Endothelial cell of umbilical vein (primary cell): ENCODE data around the gene KRTAP10-11. TPM values are rescaled to one million over a fixed set of nuclear protein-coding genes. Genes with fewer than 3 reads are reported as not detected.

Source experiments
- BruUV-seq: library from RNA; stranded (reverse); fragments of 400-500 nt; replicated peaks from 2 replicates; lab custom pipeline; 2021; lab: Mats Ljungman, UMichigan
- CTCF ChIA-PET: fragments of 300-600, 350-600 bp; sonication (Branson Sonifier 250); formaldehyde crosslinking; loops from one replicate; lab custom pipeline; 2021; ENCODE audit warnings: antibody characterized with exemption, inconsistent platforms; lab: Charles Lee
- POLR2A ChIA-PET: fragments of 300-600, 350-600 bp; sonication (Branson Sonifier 250); formaldehyde crosslinking; loops from one replicate; lab custom pipeline; 2021; ENCODE audit warnings: antibody characterized with exemption, inconsistent platforms; lab: Charles Lee
- DNase-seq: peaks from one replicate; pipeline ENCODE4 v3.0.0-alpha.2; 2011; ENCODE audit warnings: low read depth, low spot score
- FAIRE-seq: peaks from 2 replicates; lab custom pipeline; 2011; peaks lifted over from hg19 to GRCh38; lab: Jason Lieb, UNC
- H2AFZ ChIP-seq: 2 replicates; pipeline ENCODE4 v1.6.0; 2012; ENCODE audit warnings: low read depth, low read length, control low read depth, inconsistent platforms
- H3K27ac ChIP-seq: 2 replicates; pipeline ENCODE4 v1.5.1; 2011; ENCODE audit warnings: low read depth, mild to moderate bottlenecking, control low read depth, low read length, moderate library complexity; ENCODE audit not compliant: insufficient read depth
- H3K27me3 ChIP-seq, 2 experiments: 2 replicates each; pipeline versions ENCODE4 v1.6.0 to v1.6.1; 2011; ENCODE audit warnings: low read length in 2 of 2, mixed read lengths in 1 of 2; ENCODE audit not compliant: control insufficient read depth in 2 of 2, insufficient read depth in 2 of 2
- H3K36me3 ChIP-seq, 2 experiments: 2 replicates in 1 of 2; 3 replicates in 1 of 2; pipeline ENCODE4 v1.5.1; 2011; ENCODE audit warnings: low read length in 2 of 2, mild to moderate bottlenecking in 1 of 2, moderate library complexity in 1 of 2; ENCODE audit not compliant: control insufficient read depth in 2 of 2, insufficient read depth in 2 of 2; ENCODE audit errors: extremely low read depth in 1 of 2
- H3K4me1 ChIP-seq: 3 replicates; pipeline ENCODE4 v1.5.1; 2011; ENCODE audit warnings: mild to moderate bottlenecking, low read length; ENCODE audit not compliant: control insufficient read depth, insufficient read depth; ENCODE audit errors: extremely low read depth
- H3K4me2 ChIP-seq: 2 replicates; pipeline ENCODE4 v1.6.1; 2011; ENCODE audit warnings: low read length, control low read depth, mixed read lengths; ENCODE audit not compliant: insufficient read depth
- H3K4me3 ChIP-seq, 3 experiments: fragments of 200-600 bp in 1 of 3; sonication (generic), shearing (Covaris generic) in 1 of 3; replicated peaks in 1 of 3; 2 replicates each; pipeline ENCODE4 v1.5.1; 2011 to 2016; ENCODE audit warnings: control low read depth in 3 of 3, low read length in 3 of 3, mild to moderate bottlenecking in 2 of 3, inconsistent platforms in 1 of 3, low read depth in 1 of 3, moderate library complexity in 1 of 3; ENCODE audit not compliant: insufficient read depth in 1 of 3
- H3K79me2 ChIP-seq: 2 replicates; pipeline ENCODE4 v1.6.0; 2012; ENCODE audit warnings: low read length, inconsistent platforms; ENCODE audit not compliant: control insufficient read depth, insufficient read depth
- H3K9ac ChIP-seq: replicated peaks from 2 replicates; pipeline ENCODE3; 2011; ENCODE audit warnings: low read length, control low read depth; ENCODE audit not compliant: insufficient read depth; ENCODE audit errors: extremely low read depth
- H3K9me1 ChIP-seq: replicated peaks from 3 replicates; pipeline ENCODE4 v1.6.0; 2011; ENCODE audit warnings: mild to moderate bottlenecking, low read length; ENCODE audit not compliant: control insufficient read depth, insufficient read depth; ENCODE audit errors: extremely low read depth
- H3K9me3 ChIP-seq: replicated peaks from 2 replicates; pipeline ENCODE4 v1.5.1; 2012; ENCODE audit warnings: low read length, inconsistent platforms; ENCODE audit not compliant: control insufficient read depth, insufficient read depth
- H4K20me1 ChIP-seq: replicated peaks from 2 replicates; pipeline ENCODE3; 2011; ENCODE audit warnings: mild to moderate bottlenecking, low read length; ENCODE audit not compliant: control insufficient read depth, insufficient read depth; ENCODE audit errors: extremely low read depth
- CTCF ChIP-seq, 2 donors: IDR thresholded peaks; 1 replicate in 1 of 2; 2 replicates in 1 of 2; pipeline ENCODE4 v1.5.1; 2011; ENCODE audit warnings: low read length in 2 of 2, mild to moderate bottlenecking in 2 of 2, moderate library complexity in 2 of 2, control low read depth in 1 of 2, inconsistent platforms in 1 of 2, low read depth in 1 of 2; ENCODE audit not compliant: insufficient read depth in 1 of 2; ENCODE audit errors: extremely low read depth in 1 of 2
- EZH2 ChIP-seq: IDR thresholded peaks from 2 replicates; pipeline ENCODE4 v1.6.1; 2012; ENCODE audit warnings: borderline replicate concordance, low read depth, mild to moderate bottlenecking, moderate library complexity, low read length, inconsistent platforms; ENCODE audit not compliant: severe bottlenecking
- FOS ChIP-seq: IDR thresholded peaks from 2 replicates; pipeline ENCODE4 v1.6.1; 2011; ENCODE audit warnings: mild to moderate bottlenecking, low read length, moderate library complexity, borderline replicate concordance; ENCODE audit not compliant: insufficient read depth
- GATA2 ChIP-seq: IDR thresholded peaks from 2 replicates; pipeline ENCODE4 v1.7.0; 2011; ENCODE audit warnings: low read depth, mild to moderate bottlenecking, moderate library complexity, mixed read lengths, low read length; ENCODE audit not compliant: insufficient read length, insufficient read depth
- JUN ChIP-seq: IDR thresholded peaks from 2 replicates; pipeline ENCODE4 v1.6.1; 2011; ENCODE audit warnings: borderline replicate concordance, low read depth; ENCODE audit not compliant: insufficient read length, insufficient read depth
- MAX ChIP-seq: IDR thresholded peaks from 2 replicates; pipeline ENCODE4 v1.6.1; 2011; ENCODE audit not compliant: insufficient read depth, insufficient read length
- MYC ChIP-seq: IDR thresholded peaks from one replicate; pipeline ENCODE4 v1.6.1; 2011; ENCODE audit warnings: mild to moderate bottlenecking, low read depth, low read length
- POLR2A ChIP-seq: IDR thresholded peaks from 2 replicates; pipeline ENCODE4 v1.6.1; 2012; ENCODE audit warnings: low read depth, mild to moderate bottlenecking, control low read depth, low read length
- POLR2AphosphoS5 ChIP-seq: IDR thresholded peaks from 2 replicates; pipeline ENCODE4 v1.6.1; 2012; ENCODE audit warnings: low read depth, mild to moderate bottlenecking, control low read depth, low read length, moderate library complexity; ENCODE audit not compliant: insufficient read depth
- dilution Hi-C: fragments of 300-500 bp; cut with MboI; formaldehyde crosslinking; loops from one replicate; pipeline ENCODE4 v1.15.0; 2019; ENCODE audit warnings: low sequenced_read_pairs; ENCODE audit not compliant: extremely low pct_ligation_motif_present
- intact Hi-C: fragments of 100-400 bp; cut with micrococcal nuclease; formaldehyde crosslinking; loops from one replicate; pipeline ENCODE4 v1.10.0; 2022
- polyA plus RNA-seq, 4 experiments: library from polyadenylated mRNA; depleted of rRNA in 3 of 4; stranded (reverse) in 3 of 4; unstranded in 1 of 4; fragments of >200 nt; gene quantifications; 2 replicates each; pipeline versions ENCODE4 v1.2.1 to v1.2.3, GENCODE V29; 2011 to 2012; ENCODE audit warnings: missing spikeins in 1 of 4
- total RNA-seq: library from RNA; stranded (reverse); gene quantifications from 2 replicates; pipeline ENCODE4 v1.2.3, GENCODE V29; 2021

The KRTAP10-11 gene
- total and polyA plus RNA-seq, 2 donors (not counting 3 experiments of a cell fraction or from before 2014, with no cell fraction given), result not detected

DNA sequence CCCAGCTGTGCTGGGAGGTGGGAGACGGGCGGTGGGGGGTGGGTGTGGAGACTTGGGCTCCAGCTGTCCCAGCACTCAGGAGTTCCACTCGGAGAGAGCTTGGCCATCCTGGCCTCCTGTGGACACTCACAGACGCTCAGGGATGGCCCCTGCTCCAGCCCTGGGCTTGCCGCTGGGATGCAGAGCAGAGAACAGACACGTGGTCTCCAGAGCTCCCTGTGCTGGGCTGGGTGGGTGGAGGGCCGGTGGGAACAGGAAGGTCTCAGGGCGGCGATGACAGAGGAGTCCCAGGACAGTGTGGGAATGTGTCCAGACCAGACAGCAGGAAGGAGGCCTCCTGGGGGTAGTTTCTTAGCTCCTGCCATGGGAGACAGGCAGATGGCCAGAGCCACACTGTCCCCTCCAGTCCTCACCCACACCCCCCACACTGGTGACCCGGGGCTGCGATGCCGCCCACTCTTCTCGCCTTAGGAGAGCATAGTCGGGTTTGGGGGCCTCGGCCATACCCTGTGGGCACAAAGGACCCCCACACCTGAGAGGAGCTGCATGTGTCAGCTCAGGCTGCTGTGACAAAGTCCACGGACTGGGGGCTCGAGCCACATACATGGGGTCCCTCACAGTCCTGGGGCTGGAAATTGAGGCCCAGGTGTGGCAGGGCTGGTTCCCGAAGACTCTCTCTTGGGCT is 17.4 kb upstream of the KRTAP10-11 start:
- CTCF ChIA-PET, result no interaction called here
- Histone ChIP-seq H3K36me3 (no peaks in the 10 kb centered on the region), H3K4me1 (no peaks in the 10 kb centered on the region), H3K9me3 (no peaks in the 10 kb centered on the region), H3K4me2 (no peak overlapping the region), H3K27ac (no peak overlapping the region), H2AFZ (no peak overlapping the region), H3K4me3 (no peak overlapping the region), H3K9ac (no peak overlapping the region), H4K20me1 (no peaks in the 10 kb centered on the region), H3K79me2 (no peaks in the 10 kb centered on the region), H3K9me1 (no peaks in the 10 kb centered on the region), H3K27me3 (no peaks in the 10 kb centered on the region)
- no peak for FAIRE-seq
- POLR2A ChIA-PET, result no interaction called here
- no peak for DNase-seq
- dilution Hi-C loops, result no loop called here
- BruUV-seq, result no TSS peak
- intact Hi-C loops, result no loop called here
- TF ChIP-seq EZH2 (no peak), MYC (no peak), GATA2 (no peak), CTCF (IDR thresholded peaks at IDR 0.05; ENCODE audit: extremely low read depth in 1 of 2, insufficient read depth in 1 of 2, low read depth in 1 of 2, low read length in 2 of 2) (no peak), JUN (no peak)

DNA sequence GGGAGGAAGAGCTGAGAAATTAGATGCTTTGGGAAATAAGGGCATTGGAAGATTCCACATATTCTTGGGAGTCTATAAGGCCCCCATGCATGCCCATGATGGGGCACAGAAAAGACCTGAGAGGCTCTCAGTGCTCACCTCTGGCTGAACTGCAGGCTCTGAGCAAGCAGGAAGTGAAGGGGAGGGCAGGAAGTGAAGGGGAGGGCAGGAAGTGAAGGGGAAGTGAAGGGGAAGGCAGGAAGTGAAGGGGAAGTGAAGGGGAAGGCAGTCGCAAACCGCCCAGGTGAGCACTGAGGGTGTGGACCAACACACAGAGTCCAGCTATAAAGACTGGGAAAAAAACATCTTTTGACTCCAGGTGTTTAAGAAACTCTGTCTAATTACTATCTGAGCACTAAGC is 15.8 kb upstream of the KRTAP10-11 start:
- TF ChIP-seq MAX, result no peak
- TF ChIP-seq POLR2AphosphoS5, result no peak
- no peak for TF ChIP-seq CTCF (IDR thresholded peaks at IDR 0.05; ENCODE audit: extremely low read depth in 1 of 2, insufficient read depth in 1 of 2, low read depth in 1 of 2, low read length in 2 of 2)
- no peak for TF ChIP-seq EZH2
- TF ChIP-seq MYC, result no peak
- TF ChIP-seq GATA2, result no peak
- no peak for TF ChIP-seq FOS
- TF ChIP-seq JUN, result no peak
- no peak for TF ChIP-seq POLR2A
- FAIRE-seq (no peak), DNase-seq (no peak)
- no peaks in the 10 kb centered on the region for H3K9me1 ChIP-seq
- H2AFZ ChIP-seq, result no peak overlapping the region
- intact Hi-C loops, result no loop called here
- no peaks in the 10 kb centered on the region for H3K27me3 ChIP-seq
- H3K4me1 ChIP-seq, result no peaks in the 10 kb centered on the region
- H3K9ac ChIP-seq, result no peak overlapping the region
- no peaks in the 10 kb centered on the region for H3K9me3 ChIP-seq
- POLR2A ChIA-PET, result no interaction called here
- dilution Hi-C loops, result no loop called here
- H3K27ac ChIP-seq, result no peak overlapping the region
- no peaks in the 10 kb centered on the region for H3K36me3 ChIP-seq
- no TSS peak for BruUV-seq
- CTCF ChIA-PET, result no interaction called here
- H3K79me2 ChIP-seq, result no peaks in the 10 kb centered on the region
- H4K20me1 ChIP-seq, result no peaks in the 10 kb centered on the region
- H3K4me2 ChIP-seq, result no peak overlapping the region
- H3K4me3 ChIP-seq, result no peak overlapping the region
